Kidney tubule cell (primary cell): ENCODE data around the gene CTNNA3.
"Not testable (repeated sequence)": the region's sequence is repeated elsewhere in the genome, so short reads cannot be mapped to it uniquely, and the experiment has no call there.

ENCODE experiments used
- DNase-seq: peaks from one replicate; pipeline ENCODE4 v3.0.0-alpha.2; 2018; ENCODE audit warnings: low spot score

CTNNA3 gene

GRCh38 chr10:67246066-67246555 is 449.9 kb downstream of the CTNNA3 start:
- no peak for DNase-seq

GRCh38 chr10:67242528-67242927 is 453.5 kb downstream of the CTNNA3 start:
- DNase-seq: no peak

- DNase-seq: no peak
These were observed 454.5 kb downstream of the CTNNA3 start for GRCh38 chr10:67241451-67241850.

- DNase-seq: no peak
These were observed 456.0 kb downstream of the CTNNA3 start for GRCh38 chr10:67239864-67240497.

GRCh38 chr10:67230680-67231500 is 465.1 kb downstream of the CTNNA3 start:
- DNase-seq: not testable (repeated sequence)

- no peak for DNase-seq
These were observed 470.8 kb downstream of the CTNNA3 start for GRCh38 chr10:67225226-67225625.

GRCh38 chr10:67224553-67224952 is 471.4 kb downstream of the CTNNA3 start:
- DNase-seq: no peak

GRCh38 chr10:67222934-67223333 is 473.1 kb downstream of the CTNNA3 start:
- no peak for DNase-seq

GRCh38 chr10:67221939-67222494 is 474.0 kb downstream of the CTNNA3 start:
- DNase-seq: no peak

GRCh38 chr10:67211680-67212079 is 484.3 kb downstream of the CTNNA3 start:
- DNase-seq: no peak

- DNase-seq: not testable (repeated sequence)
These were observed 488.1 kb downstream of the CTNNA3 start for GRCh38 chr10:67207923-67208322.

- DNase-seq: peak; percentile 13
These were observed 495.0 kb downstream of the CTNNA3 start for GRCh38 chr10:67200913-67201564.

- no peak for DNase-seq
These were observed 520.6 kb downstream of the CTNNA3 start for GRCh38 chr10:67175354-67175753.

- no peak for DNase-seq
These were observed 522.2 kb downstream of the CTNNA3 start for GRCh38 chr10:67173787-67174186.

- no peak for DNase-seq
These were observed 524.0 kb downstream of the CTNNA3 start for GRCh38 chr10:67171970-67172369.

GRCh38 chr10:67156239-67156638 is 539.8 kb downstream of the CTNNA3 start:
- DNase-seq: no peak

- no peak for DNase-seq
These were observed 544.5 kb downstream of the CTNNA3 start for GRCh38 chr10:67151471-67151870.

- no peak for DNase-seq
These were observed 551.5 kb downstream of the CTNNA3 start for GRCh38 chr10:67144530-67144929.

GRCh38 chr10:67141300-67141699 is 554.7 kb downstream of the CTNNA3 start:
- no peak for DNase-seq

GRCh38 chr10:67140641-67141040 is 555.4 kb downstream of the CTNNA3 start:
- DNase-seq: no peak

- no peak for DNase-seq
These were observed 568.6 kb downstream of the CTNNA3 start for GRCh38 chr10:67127441-67127840.

GRCh38 chr10:67119651-67120050 is 576.3 kb downstream of the CTNNA3 start:
- DNase-seq: peak; percentile 7

GRCh38 chr10:67115972-67116371 is 580.0 kb downstream of the CTNNA3 start:
- DNase-seq: peak; percentile 78
